NCI-H1694 (cell line): ENCODE results near the gene GNPDA1.
A peak's percentile ranks its signal among the peaks of the same experiment; 100 is the strongest.

ENCODE experiments used
- DNase-seq: peaks from one replicate; lab custom pipeline; 2025; lab: John Stamatoyannopoulos, UW

The GNPDA1 gene

GRCh38 chr5:141992349-141992963, 20.4 kb downstream of the GNPDA1 start:
- peak; percentile 47 for DNase-seq

- no peak for DNase-seq
These were observed 23.1 kb downstream of the GNPDA1 start for GRCh38 chr5:141989720-141990119.

- no peak for DNase-seq
These were observed 26.8 kb downstream of the GNPDA1 start for GRCh38 chr5:141986072-141986471.

GRCh38 chr5:141982626-141983025, 30.2 kb downstream of the GNPDA1 start:
- no peak for DNase-seq

GRCh38 chr5:141978389-141978788, 34.4 kb downstream of the GNPDA1 start:
- no peak for DNase-seq

GRCh38 chr5:141976176-141976575, 36.7 kb downstream of the GNPDA1 start:
- DNase-seq = no peak

- no peak for DNase-seq
These were observed 38.8 kb downstream of the GNPDA1 start for GRCh38 chr5:141973871-141974595.

- DNase-seq = no peak
These were observed 42.8 kb downstream of the GNPDA1 start for GRCh38 chr5:141969783-141970771.

GRCh38 chr5:141968914-141969608, 43.8 kb downstream of the GNPDA1 start, which contains the start of gene RNF14:
Gene RNF14 (plus strand): TSS chr5:141969105. CDS start chr5:141973589, 4,484 bp downstream.
- peak; percentile 80 for DNase-seq

- DNase-seq = no peak
These were observed 45.9 kb downstream of the GNPDA1 start for GRCh38 chr5:141966963-141967333.

- no peak for DNase-seq
These were observed 46.4 kb downstream of the GNPDA1 start for GRCh38 chr5:141966275-141966962.

GRCh38 chr5:141965071-141965470, 47.8 kb downstream of the GNPDA1 start:
- no peak for DNase-seq

- DNase-seq = no peak
These were observed 49.1 kb downstream of the GNPDA1 start for GRCh38 chr5:141963701-141964100.

GRCh38 chr5:141961466-141961865, 51.4 kb downstream of the GNPDA1 start:
- DNase-seq = no peak

- peak; percentile 71 for DNase-seq
These were observed 52.1 kb downstream of the GNPDA1 start for GRCh38 chr5:141960449-141961323.

- no peak for DNase-seq
These were observed 52.8 kb downstream of the GNPDA1 start for GRCh38 chr5:141960018-141960417.

- DNase-seq = no peak
These were observed 54.2 kb downstream of the GNPDA1 start for GRCh38 chr5:141958546-141959172.

- DNase-seq = no peak
These were observed 54.7 kb downstream of the GNPDA1 start, which contains the start of gene PCDH12 for GRCh38 chr5:141958113-141958512. Gene PCDH12 (minus strand): TSS chr5:141958202. CDS start chr5:141957851, 351 bp downstream.

GRCh38 chr5:141957367-141957996, 55.3 kb downstream of the GNPDA1 start:
- DNase-seq = no peak
